ENCODE results near the gene CAAP1. TPM values are rescaled to one million over a fixed set of nuclear protein-coding genes. Genes with fewer than 3 reads are reported as not detected.

The CAAP1 gene
- total and polyA plus RNA-seq, 12 donors: 4.1 to 12.2 (median 7.6) TPM

DNA sequence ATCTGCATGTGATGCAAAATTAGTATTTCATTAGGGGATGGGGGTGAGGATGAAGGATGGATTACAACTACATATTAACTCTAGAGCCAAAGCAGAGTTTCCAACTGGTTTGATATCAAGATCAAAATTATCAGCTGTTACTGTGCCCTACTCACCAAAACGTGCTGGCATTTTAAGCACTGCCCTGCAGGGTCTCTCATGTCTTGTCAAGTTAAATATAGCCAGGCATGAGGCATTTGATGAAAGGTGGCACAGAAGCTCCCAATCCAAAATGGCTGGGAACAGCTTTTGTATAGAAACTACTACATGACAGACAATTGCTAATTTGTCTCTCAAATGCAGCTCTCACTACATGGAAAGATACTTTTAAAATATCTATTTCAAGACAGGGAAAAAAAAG is 27.1 kb upstream of the CAAP1 start:
- WGBS, 2 donors: 7 to 46% methylated on average over 1 of the region's 1 CpG
- H3K9me3 ChIP-seq: no peaks in the 10 kb centered on the region
- ATAC-seq (no peak), DNase-seq (no peak)
- peaks cover 0 to 100% (median 63%) of the 10 kb centered on the region in 9 donors for H3K36me3 ChIP-seq
- peak overlapping the region in 1 of 10 donors; percentile 5 for H3K27ac ChIP-seq
- TF ChIP-seq, protein P1, sequence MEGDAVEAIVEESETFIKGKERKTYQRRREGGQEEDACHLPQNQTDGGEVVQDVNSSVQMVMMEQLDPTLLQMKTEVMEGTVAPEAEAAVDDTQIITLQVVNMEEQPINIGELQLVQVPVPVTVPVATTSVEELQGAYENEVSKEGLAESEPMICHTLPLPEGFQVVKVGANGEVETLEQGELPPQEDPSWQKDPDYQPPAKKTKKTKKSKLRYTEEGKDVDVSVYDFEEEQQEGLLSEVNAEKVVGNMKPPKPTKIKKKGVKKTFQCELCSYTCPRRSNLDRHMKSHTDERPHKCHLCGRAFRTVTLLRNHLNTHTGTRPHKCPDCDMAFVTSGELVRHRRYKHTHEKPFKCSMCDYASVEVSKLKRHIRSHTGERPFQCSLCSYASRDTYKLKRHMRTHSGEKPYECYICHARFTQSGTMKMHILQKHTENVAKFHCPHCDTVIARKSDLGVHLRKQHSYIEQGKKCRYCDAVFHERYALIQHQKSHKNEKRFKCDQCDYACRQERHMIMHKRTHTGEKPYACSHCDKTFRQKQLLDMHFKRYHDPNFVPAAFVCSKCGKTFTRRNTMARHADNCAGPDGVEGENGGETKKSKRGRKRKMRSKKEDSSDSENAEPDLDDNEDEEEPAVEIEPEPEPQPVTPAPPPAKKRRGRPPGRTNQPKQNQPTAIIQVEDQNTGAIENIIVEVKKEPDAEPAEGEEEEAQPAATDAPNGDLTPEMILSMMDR (IDR thresholded peaks at IDR 0.05): no peak
- H3K27me3 ChIP-seq: no peaks in the 10 kb centered on the region
- H3K4me3 ChIP-seq: no peak overlapping the region
- intact Hi-C loops (cut with DNase I): no loop called here
- peaks cover 0 to 4% (median 0%) of the 10 kb centered on the region in 9 donors for H3K4me1 ChIP-seq

DNA sequence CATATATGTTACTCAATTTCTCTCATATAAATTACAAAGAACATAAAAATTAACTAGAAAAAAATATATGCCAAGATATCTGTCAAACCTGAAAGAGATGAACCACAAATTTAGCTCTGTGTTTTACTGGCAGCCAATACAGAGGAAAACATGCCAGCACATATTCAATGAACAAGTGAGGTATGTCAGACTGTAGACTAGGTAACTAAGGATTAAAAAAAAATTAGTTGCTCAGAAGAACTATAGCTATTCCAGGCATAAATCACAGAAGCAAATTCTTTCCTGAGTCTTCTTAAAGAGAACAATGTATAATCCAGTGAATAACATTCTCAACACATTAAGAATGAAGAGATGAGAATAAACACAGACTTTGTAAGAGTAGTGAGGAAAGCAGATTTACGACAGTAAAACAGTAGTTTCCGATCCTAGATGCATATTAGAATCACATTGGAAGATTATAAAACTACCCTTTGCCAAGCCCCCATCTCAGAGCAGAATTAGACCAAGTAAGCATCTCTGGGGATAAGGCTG is 20.6 kb upstream of the CAAP1 start:
- Histone ChIP-seq H3K27ac (no peak overlapping the region), H3K36me3 (peaks cover 0 to 100% (median 23%) of the 10 kb centered on the region in 9 donors), H3K27me3 (no peaks in the 10 kb centered on the region), H3K9me3 (no peaks in the 10 kb centered on the region), H3K4me1 (no peaks in the 10 kb centered on the region), H3K4me3 (no peak overlapping the region)
- intact Hi-C loops (cut with DNase I): no loop called here
- DNase-seq (no peak), ATAC-seq (no peak)
- WGBS, 2 donors: 95 to 98% methylated on average over 2 of the region's 2 CpGs
- TF ChIP-seq, protein P1 (IDR thresholded peaks at IDR 0.05): no peak

DNA sequence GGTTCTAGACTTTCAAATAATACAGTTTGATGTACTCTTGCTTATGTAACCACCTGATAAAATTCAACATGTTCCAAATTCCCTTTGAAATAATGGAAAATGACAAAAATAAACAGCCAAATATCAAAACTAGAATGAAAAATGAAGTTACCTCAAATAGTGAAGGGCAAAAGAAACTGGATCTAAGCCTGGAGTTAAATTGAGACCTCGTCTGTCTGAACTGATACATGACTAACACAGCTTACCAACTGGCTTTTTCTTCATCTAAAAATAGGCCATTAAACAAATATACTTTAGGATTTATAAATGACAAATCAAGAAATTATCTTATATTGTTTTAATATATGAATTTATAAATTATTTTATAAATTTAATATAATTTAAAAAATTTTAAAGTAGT is 12.1 kb upstream of the CAAP1 start:
- TF ChIP-seq, protein P1 (IDR thresholded peaks at IDR 0.05): no peak
- intact Hi-C loops (cut with DNase I): no loop called here
- H3K27me3 ChIP-seq: no peaks in the 10 kb centered on the region
- 43 to 63% methylated on average over 1 of the region's 1 CpG for WGBS, 2 donors
- DNase-seq (no peak), ATAC-seq (no peak)
- peaks cover 0 to 86% (median 12%) of the 10 kb centered on the region in 9 donors for H3K36me3 ChIP-seq
- no peak overlapping the region for H3K4me3 ChIP-seq
- H3K9me3 ChIP-seq: no peaks in the 10 kb centered on the region
- H3K4me1 ChIP-seq: peaks cover 0 to 22% (median 6%) of the 10 kb centered on the region in 9 donors
- H3K27ac ChIP-seq: peak overlapping the region in 6 of 10 donors; percentile 24 to 57 (median 34)

DNA sequence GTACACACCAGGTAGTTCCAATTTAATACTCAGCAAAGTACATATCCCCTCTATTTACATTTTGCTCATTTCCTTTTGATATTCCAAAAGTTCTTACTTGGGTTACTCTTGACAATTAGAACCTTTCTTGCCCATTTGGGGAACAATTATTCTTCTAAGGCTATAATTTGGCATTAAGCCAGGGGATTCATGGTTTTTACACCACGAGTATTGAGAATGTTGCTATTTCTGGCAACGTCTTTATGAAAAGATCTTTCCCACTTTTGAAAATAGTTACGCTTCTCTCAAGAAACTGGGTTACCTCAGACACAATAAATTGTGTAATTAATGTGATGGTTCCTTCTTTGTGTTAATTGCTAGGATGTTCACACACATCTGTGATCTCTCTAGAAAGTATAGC is 11.5 kb upstream of the CAAP1 start:
- Histone ChIP-seq H3K9me3 (no peaks in the 10 kb centered on the region), H3K27me3 (no peaks in the 10 kb centered on the region), H3K4me3 (no peak overlapping the region), H3K4me1 (peaks cover 0 to 22% (median 6%) of the 10 kb centered on the region in 9 donors), H3K27ac (peak overlapping the region in 3 of 10 donors; percentile 31 to 51 (median 35)), H3K36me3 (peaks cover 0 to 80% (median 12%) of the 10 kb centered on the region in 9 donors)
- DNase-seq (no peak), ATAC-seq (no peak)
- WGBS, 2 donors: 29 to 41% methylated on average over 3 of the region's 3 CpGs
- TF ChIP-seq, protein P1 (IDR thresholded peaks at IDR 0.05): no peak
- intact Hi-C loops (cut with DNase I): no loop called here

Data from heart right ventricle (tissue), 16 donors.